IMR-90 (cell line): ENCODE results near the gene CMC1. TPM values are rescaled to one million over a fixed set of nuclear protein-coding genes. Genes with fewer than 3 reads are reported as not detected.
A peak's percentile ranks its signal among the peaks of the same experiment; 100 is the strongest.

Experiments
- ATAC-seq: fragments of 200-7000 bp; cut with Tn5 transposase; 2 replicates; pipeline ENCODE4 v1.9.1; 2020; ENCODE audit warnings: low read depth, mild to moderate bottlenecking, moderate library complexity
- BruUV-seq: library from RNA; stranded (reverse); fragments of 400-500 nt; replicated peaks from 2 replicates; lab custom pipeline; 2021; lab: Mats Ljungman, UMichigan
- CTCF ChIA-PET: fragments of 300-600 bp; formaldehyde crosslinking; extraction: SDS; loops from one replicate; lab custom pipeline; 2021; ENCODE audit warnings: antibody characterized with exemption; lab: Yijun Ruan, JAX
- POLR2A ChIA-PET: fragments of 300-600 bp; sonication (Branson Sonifier 250); formaldehyde crosslinking; loops from one replicate; lab custom pipeline; 2022; ENCODE audit warnings: antibody characterized with exemption; ENCODE audit not compliant: unreplicated experiment; lab: Charles Lee
- DNase-seq: peaks from one replicate; pipeline ENCODE4 v3.0.0; 2013
- H2AFZ ChIP-seq: replicated peaks from 2 replicates; pipeline ENCODE3; 2013; ENCODE audit warnings: low read length, mild to moderate bottlenecking; ENCODE audit not compliant: poor library complexity
- H2AK5ac ChIP-seq: 2 replicates; pipeline ENCODE4 v1.6.1; 2013; ENCODE audit warnings: low read depth, low read length, inconsistent platforms
- H2AK9ac ChIP-seq: replicated peaks from 2 replicates; pipeline ENCODE3; 2013; ENCODE audit warnings: mild to moderate bottlenecking, low read depth, low read length, moderate library complexity; ENCODE audit not compliant: poor library complexity
- H2BK120ac ChIP-seq: 2 replicates; pipeline ENCODE4 v1.6.1; 2013; ENCODE audit warnings: low read depth, low read length, inconsistent platforms
- H2BK15ac ChIP-seq: 3 replicates; pipeline ENCODE4 v1.6.1; 2013; ENCODE audit warnings: low read depth, low read length, inconsistent platforms
- H2BK20ac ChIP-seq: 2 replicates; pipeline ENCODE4 v1.6.1; 2013; ENCODE audit warnings: low read depth, mild to moderate bottlenecking, inconsistent platforms, low read length, moderate library complexity
- H2BK5ac ChIP-seq: 2 replicates; pipeline ENCODE4 v1.6.1; 2013; ENCODE audit warnings: mild to moderate bottlenecking, low read depth, low read length, inconsistent platforms; ENCODE audit not compliant: poor library complexity, severe bottlenecking
- H3K14ac ChIP-seq: replicated peaks from 2 replicates; pipeline ENCODE4 v1.6.1; 2013; ENCODE audit warnings: low read depth, low read length, inconsistent platforms
- H3K18ac ChIP-seq: 2 replicates; pipeline ENCODE4 v1.6.1; 2013; ENCODE audit warnings: low read depth, low read length, control low read depth
- H3K23ac ChIP-seq: 2 replicates; pipeline ENCODE4 v1.6.1; 2013; ENCODE audit warnings: low read depth, low read length, inconsistent platforms
- H3K27ac ChIP-seq: 2 replicates; pipeline ENCODE4 v1.5.1; 2013; ENCODE audit warnings: mild to moderate bottlenecking, control low read depth, low read length; ENCODE audit not compliant: insufficient read depth
- H3K27me3 ChIP-seq: 2 replicates; pipeline ENCODE4 v1.6.1; 2013; ENCODE audit warnings: low read length; ENCODE audit not compliant: control insufficient read depth, insufficient read depth
- H3K36me3 ChIP-seq: 2 replicates; pipeline ENCODE4 v1.6.1; 2013; ENCODE audit warnings: low read length, mixed read lengths; ENCODE audit not compliant: control insufficient read depth, insufficient read depth
- H3K4ac ChIP-seq: 2 replicates; pipeline ENCODE4 v1.6.1; 2013; ENCODE audit warnings: low read depth, low read length, inconsistent platforms
- H3K4me1 ChIP-seq: 2 replicates; pipeline ENCODE4 v1.6.1; 2013; ENCODE audit warnings: low read length, mixed read lengths; ENCODE audit not compliant: control insufficient read depth, insufficient read depth
- H3K4me2 ChIP-seq: 2 replicates; pipeline ENCODE4 v1.6.1; 2013; ENCODE audit warnings: low read depth, mild to moderate bottlenecking, control low read depth, low read length, moderate library complexity
- H3K4me3 ChIP-seq: 2 replicates; pipeline ENCODE4 v1.5.1; 2013; ENCODE audit warnings: low read depth, mild to moderate bottlenecking, control low read depth, low read length, moderate library complexity; ENCODE audit not compliant: insufficient read depth
- H3K56ac ChIP-seq: 2 replicates; pipeline ENCODE4 v1.6.1; 2013; ENCODE audit warnings: low read length, inconsistent platforms; ENCODE audit not compliant: insufficient read depth; ENCODE audit errors: extremely low read depth
- H3K79me1 ChIP-seq, 2 experiments: 2 replicates each; pipeline ENCODE4 v1.6.1; 2013; ENCODE audit warnings: low read length in 2 of 2, inconsistent platforms in 1 of 2, low read depth in 1 of 2
- H3K9ac ChIP-seq: 2 replicates; pipeline ENCODE4 v1.6.1; 2013; ENCODE audit warnings: low read depth, low read length, control low read depth
- H3K9me1 ChIP-seq: 2 replicates; pipeline ENCODE4 v1.6.1; 2013; ENCODE audit warnings: low read length, inconsistent platforms; ENCODE audit not compliant: insufficient read depth
- H3K9me3 ChIP-seq: 2 replicates; pipeline ENCODE4 v1.6.1; 2013; ENCODE audit warnings: low read length; ENCODE audit not compliant: control insufficient read depth, insufficient read depth
- H4K20me1 ChIP-seq: 2 replicates; pipeline ENCODE4 v1.6.1; 2013; ENCODE audit warnings: low read length, inconsistent platforms; ENCODE audit not compliant: insufficient read depth
- H4K5ac ChIP-seq: 2 replicates; pipeline ENCODE4 v1.6.1; 2013; ENCODE audit warnings: mild to moderate bottlenecking, low read depth, low read length, control low read depth
- H4K8ac ChIP-seq, 2 experiments: 2 replicates each; pipeline ENCODE4 v1.6.1; 2013; ENCODE audit warnings: low read depth in 2 of 2, low read length in 2 of 2, control low read depth in 1 of 2, inconsistent platforms in 1 of 2
- H4K91ac ChIP-seq: 2 replicates; pipeline ENCODE4 v1.6.1; 2013; ENCODE audit warnings: low read depth, low read length, inconsistent platforms; ENCODE audit not compliant: insufficient read depth
- CEBPB ChIP-seq: IDR thresholded peaks from 2 replicates; pipeline ENCODE4 v1.6.1; 2012; ENCODE audit warnings: low read depth, low read length, improper control_type of control experiment
- FOS ChIP-seq: fragments of 150-350 bp; IDR thresholded peaks from 2 replicates; pipeline ENCODE4 v1.6.1; 2016; ENCODE audit warnings: low read depth, low read length
- MAFK ChIP-seq: IDR thresholded peaks from 2 replicates; pipeline ENCODE4 v1.6.1; 2012; ENCODE audit warnings: low read depth, low read length, improper control_type of control experiment
- MAZ ChIP-seq: IDR thresholded peaks from 2 replicates; pipeline ENCODE4 v1.6.1; 2012; ENCODE audit warnings: low read depth, mild to moderate bottlenecking, low read length, improper control_type of control experiment, moderate library complexity, borderline replicate concordance
- MXI1 ChIP-seq: IDR thresholded peaks from 2 replicates; pipeline ENCODE4 v1.6.1; 2012; ENCODE audit warnings: low read depth, mild to moderate bottlenecking, low read length, moderate library complexity, borderline replicate concordance
- POLR2A ChIP-seq: IDR thresholded peaks from 2 replicates; pipeline ENCODE4 v1.6.1; 2012; ENCODE audit warnings: mild to moderate bottlenecking, low read depth, low read length
- WGBS, 2 experiments: methylation state at CpG; one replicate each; pipeline versions ENCODE4 v1.1.5 to v1.1.7; 2013; ENCODE audit warnings: missing lambda C conversion rate in 2 of 2; ENCODE audit not compliant: insufficient read length in 1 of 2; ENCODE audit errors: extremely low coverage in 2 of 2; 5-methylcytosine and 5-hydroxymethylcytosine counted together
- dilution Hi-C: fragments of 300-500 bp; cut with HindIII; formaldehyde crosslinking; loops from one replicate; pipeline ENCODE4 v1.14.3; 2018; ENCODE audit warnings: low sequenced_read_pairs; ENCODE audit not compliant: unreplicated experiment
- in situ Hi-C: fragments of 300-500 bp; cut with MboI; formaldehyde crosslinking; loops from 3 replicates; pipeline ENCODE4 v1.14.3; 2019; ENCODE audit warnings: low sequenced_read_pairs, inconsistent platforms, mixed read lengths
- intact Hi-C: fragments of 100-400 bp; cut with micrococcal nuclease; formaldehyde crosslinking; loops from 2 replicates; pipeline ENCODE4 v1.10.0; 2022
- polyA plus RNA-seq, 3 experiments: library from polyadenylated mRNA; depleted of rRNA; stranded (reverse); fragments of >200 nt; gene quantifications; 2 replicates each; pipeline ENCODE4 v1.2.3, GENCODE V29; 2012; ENCODE audit warnings: low replicate concordance in 1 of 3
- total RNA-seq: library from RNA; depleted of rRNA; stranded (reverse); fragments of >200 nt; gene quantifications from 2 replicates; pipeline ENCODE4 v1.2.3, GENCODE V29; 2012
- TF ChIP-seq, protein P1 (sequence below): fragments of 150-350 bp; IDR thresholded peaks from 2 replicates; pipeline ENCODE4 v1.6.1; 2017; ENCODE audit warnings: mild to moderate bottlenecking, antibody characterized with exemption, low read length, low read depth

The CMC1 gene
- total and polyA plus RNA-seq, 2 of the 4 experiments (the other 2 are of a cell fraction): 1.6 to 18.3 TPM

DNA sequence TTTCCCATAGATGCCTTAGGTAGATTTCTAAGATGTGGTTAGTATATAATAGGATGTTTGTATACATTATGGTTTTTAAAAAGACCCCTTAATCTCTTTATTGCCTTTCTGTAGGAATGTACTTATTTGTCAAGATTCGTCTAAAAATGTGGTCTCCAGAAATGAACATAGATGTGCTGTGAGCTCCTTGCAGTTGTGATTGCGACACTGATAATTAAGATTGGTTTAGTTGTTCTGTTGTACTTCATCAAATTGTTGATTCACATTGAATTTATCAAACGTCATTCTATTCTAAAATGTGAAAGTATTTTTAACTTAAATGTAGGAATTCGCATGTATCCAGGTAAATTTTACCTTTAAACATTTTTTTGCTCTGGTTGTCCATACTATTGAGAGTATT lies 51.2 kb downstream of the CMC1 start:
- Histone ChIP-seq H2BK15ac (no peak overlapping the region), H2BK20ac (no peak overlapping the region), H4K5ac (no peak overlapping the region), H3K4me2 (no peak overlapping the region), H4K20me1 (no peaks in the 10 kb centered on the region), H2AFZ (no peak overlapping the region), H2BK5ac (no peak overlapping the region), H3K36me3 (peaks cover 2% of the 10 kb centered on the region), H3K9me1 (no peaks in the 10 kb centered on the region), H3K9ac (no peak overlapping the region), H3K4me1 (no peaks in the 10 kb centered on the region), H4K91ac (no peak overlapping the region), H3K27ac (no peak overlapping the region), H3K4me3 (no peak overlapping the region), H3K56ac (no peak overlapping the region), H2AK5ac (no peak overlapping the region), H3K27me3 (no peaks in the 10 kb centered on the region), H3K18ac (no peak overlapping the region), H2AK9ac (no peak overlapping the region), H3K4ac (no peak overlapping the region), H3K79me1 (0 out of 4 replicates have a peak, but pooled peaks cover 3 to 5% of the 10 kb centered on the region in 2 experiments), H2BK120ac (no peak overlapping the region), H3K9me3 (peaks cover 2% of the 10 kb centered on the region), H3K23ac (no peak overlapping the region), H3K14ac (no peak overlapping the region), H4K8ac (no peak overlapping the region)
- ChIA-PET POLR2A (no interaction called here), CTCF (interaction anchor here (1.0 kb wide), 1 partner anchor 25 kb away, joined by 7 read pairs; no protein-coding TSS in a partner anchor)
- dilution Hi-C loops: no loop called here
- whole genome bisulfite sequencing, 2 experiments: no CpG with 5 or more reads among the region's 4 CpGs
- DNase-seq: no peak
- no TSS peak for BruUV-seq
- no peak for ATAC-seq
- intact Hi-C loops: no loop called here
- TF ChIP-seq POLR2A (no peak), MXI1 (no peak), MAZ (no peak), MAFK (no peak), CEBPB (peak; percentile 83), FOS (no peak)
- TF ChIP-seq, protein P1, sequence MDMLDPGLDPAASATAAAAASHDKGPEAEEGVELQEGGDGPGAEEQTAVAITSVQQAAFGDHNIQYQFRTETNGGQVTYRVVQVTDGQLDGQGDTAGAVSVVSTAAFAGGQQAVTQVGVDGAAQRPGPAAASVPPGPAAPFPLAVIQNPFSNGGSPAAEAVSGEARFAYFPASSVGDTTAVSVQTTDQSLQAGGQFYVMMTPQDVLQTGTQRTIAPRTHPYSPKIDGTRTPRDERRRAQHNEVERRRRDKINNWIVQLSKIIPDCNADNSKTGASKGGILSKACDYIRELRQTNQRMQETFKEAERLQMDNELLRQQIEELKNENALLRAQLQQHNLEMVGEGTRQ: no peak
- in situ Hi-C loops: no loop called here
